AG08395 (cell line): ENCODE measurements around the gene CAB39.

Experiments
- DNase-seq: peaks from one replicate; pipeline ENCODE4 v3.0.0; 2012; ENCODE audit warnings: mixed read lengths, low spot score

Gene CAB39

DNA sequence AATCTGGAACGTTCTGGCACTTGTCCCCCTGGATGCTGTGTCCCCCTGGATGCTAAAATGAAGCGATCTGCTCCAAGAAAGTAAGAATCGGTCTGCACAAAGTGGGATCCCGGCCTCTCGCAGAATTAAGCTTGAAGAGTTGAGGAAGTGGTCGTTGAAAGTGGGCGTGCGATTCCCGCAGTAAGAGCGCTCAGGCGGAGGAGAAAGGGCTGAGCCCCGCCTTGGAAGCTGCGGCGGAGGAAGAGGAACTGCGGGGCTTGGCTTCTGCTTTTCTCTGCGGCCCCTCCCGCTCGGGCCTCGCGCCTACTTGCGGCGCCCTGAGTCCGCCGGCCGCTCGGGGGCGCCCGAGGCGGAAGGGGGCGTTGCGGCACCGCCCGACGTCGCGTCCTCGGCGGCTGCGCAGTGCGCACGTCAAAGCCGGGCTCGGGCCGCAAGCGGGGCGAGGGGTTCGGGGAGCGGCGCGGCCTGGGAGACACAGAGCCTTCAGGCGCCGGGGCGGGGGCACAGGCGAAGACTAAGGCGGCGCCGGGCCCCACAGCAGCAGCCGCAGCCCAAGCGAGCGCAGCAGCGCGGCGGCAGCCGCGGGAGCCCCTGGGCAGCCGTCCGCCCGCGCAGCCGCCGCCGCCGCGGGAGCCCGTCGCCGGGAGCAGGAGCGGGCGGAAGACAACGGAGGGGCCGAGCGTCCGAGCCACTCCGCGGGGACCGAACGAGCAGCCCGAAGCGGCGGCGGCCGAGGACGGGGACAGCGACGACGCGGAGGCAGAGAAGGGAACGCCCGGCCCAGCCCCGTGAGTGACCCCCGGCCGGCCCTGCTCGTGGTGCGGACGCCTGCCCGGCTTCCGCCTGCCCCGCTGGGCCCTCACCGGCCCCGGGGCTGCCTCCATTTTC lies at the start of gene CAB39:
TSS of gene CAB39 (plus strand) at position 400 of the 888 bp plus-strand sequence. CDS start 47,160 bp downstream, outside the sequence.
- peak; percentile 94 for DNase-seq

- no peak for DNase-seq
Measured at GRCh38 chr2:230664128-230664527, 48.5 kb upstream of the CAB39 start.

GRCh38 chr2:230664844-230665243 lies 47.8 kb upstream of the CAB39 start:
- DNase-seq = no peak

- no peak for DNase-seq
Measured at GRCh38 chr2:230665263-230665691, 47.4 kb upstream of the CAB39 start.

DNA sequence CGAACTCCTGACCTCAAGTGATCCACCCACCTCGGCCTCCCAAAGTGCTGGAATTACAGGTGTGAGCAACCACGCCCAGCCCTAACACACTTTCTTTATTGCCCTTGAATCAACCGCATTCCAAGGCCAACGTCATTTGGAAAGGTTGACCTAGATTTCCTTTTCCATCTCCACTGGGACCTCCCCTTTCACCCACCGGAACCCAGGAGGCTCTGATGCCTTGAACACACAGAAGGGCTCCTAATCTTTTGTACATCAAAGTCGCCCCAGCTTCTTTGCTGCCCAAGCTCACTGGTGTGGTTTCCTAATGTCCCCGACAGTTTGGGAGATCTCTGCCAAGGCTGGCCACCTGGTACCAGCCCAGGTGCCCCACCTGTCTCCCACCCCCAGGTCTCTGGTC lies 46.2 kb upstream of the CAB39 start:
- no peak for DNase-seq

DNA sequence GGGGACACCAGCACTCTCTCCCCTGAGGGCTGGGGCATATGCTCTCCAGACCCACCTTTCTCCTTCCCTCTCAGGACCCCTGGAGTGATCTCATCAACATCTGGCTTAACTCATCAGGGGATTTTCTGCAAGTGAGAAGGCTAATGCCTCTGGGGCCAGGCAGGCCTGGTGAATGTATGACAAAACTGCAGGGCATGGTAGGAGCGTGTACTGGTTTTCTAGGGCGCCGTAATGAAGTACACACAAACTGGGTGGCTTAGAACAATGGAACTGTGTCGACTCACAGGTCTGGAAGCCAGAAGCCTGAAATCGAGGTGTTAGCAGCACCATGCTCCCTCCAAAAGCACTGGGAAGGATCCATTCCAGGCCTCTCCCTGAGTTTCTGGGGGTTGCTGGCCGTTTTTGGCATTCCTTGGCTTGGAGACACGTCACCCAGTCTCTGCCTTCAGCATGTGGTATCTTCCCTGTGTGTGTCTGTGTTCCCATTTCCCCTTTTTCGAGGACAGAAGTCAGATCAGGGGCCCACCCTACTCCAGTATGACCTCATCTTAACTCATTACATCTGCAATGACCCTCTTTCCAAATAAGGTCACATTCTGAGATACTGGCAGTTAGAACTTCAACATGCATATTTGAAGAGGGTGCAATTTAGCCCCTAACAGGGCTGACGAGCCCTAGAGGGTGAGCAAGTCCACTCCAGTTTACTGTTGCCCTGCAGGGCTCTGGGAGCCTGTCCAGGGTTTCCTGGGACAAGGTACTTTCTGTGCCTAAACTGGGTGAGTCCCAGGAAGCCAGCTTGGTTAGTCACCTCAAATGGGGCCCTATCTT lies 45.5 kb upstream of the CAB39 start:
- no peak for DNase-seq

DNA sequence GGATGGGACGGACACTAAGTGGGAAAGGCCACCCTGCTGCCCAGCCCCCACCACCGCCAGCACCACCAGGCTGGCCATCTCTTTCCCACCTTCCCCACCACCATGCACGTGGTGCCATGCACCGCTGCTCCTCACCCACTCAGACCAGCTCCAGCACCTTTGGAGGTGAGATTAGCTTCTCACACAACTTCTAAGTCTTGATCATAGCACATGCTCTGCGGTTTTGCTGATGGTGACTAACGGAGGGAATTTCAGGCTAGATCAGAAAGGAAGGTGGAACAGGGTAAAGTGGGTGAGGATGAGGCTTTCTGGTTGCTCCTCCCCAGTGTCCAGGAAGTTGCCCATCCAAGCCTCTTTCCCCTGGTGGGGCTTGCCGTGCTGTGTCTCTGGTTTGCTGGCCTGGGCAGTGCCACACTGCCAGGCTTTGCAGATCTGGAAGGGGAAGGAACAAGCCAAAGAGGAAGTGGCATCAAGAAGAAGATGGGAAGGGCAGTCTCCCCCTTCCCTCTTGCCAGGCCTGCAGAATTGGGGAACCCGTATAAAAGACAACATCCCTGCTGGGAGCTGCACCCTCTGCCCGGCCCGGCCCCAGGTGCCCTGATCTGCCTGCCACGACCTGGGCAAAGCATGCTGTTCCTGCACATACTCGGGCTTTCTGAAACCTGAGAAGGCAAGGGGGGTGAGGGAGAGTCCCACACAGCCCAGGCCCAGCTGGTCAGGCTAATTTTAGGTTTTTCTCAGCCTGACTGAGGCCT lies 44.3 kb upstream of the CAB39 start:
- DNase-seq = no peak

GRCh38 chr2:230668939-230669303 lies 43.7 kb upstream of the CAB39 start:
- no peak for DNase-seq

- DNase-seq = no peak
Measured at GRCh38 chr2:230669386-230669950, 43.2 kb upstream of the CAB39 start.

GRCh38 chr2:230671117-230671516 lies 41.5 kb upstream of the CAB39 start:
- peak; percentile 53 for DNase-seq

GRCh38 chr2:230672836-230673235 lies 39.8 kb upstream of the CAB39 start:
- no peak for DNase-seq

DNA sequence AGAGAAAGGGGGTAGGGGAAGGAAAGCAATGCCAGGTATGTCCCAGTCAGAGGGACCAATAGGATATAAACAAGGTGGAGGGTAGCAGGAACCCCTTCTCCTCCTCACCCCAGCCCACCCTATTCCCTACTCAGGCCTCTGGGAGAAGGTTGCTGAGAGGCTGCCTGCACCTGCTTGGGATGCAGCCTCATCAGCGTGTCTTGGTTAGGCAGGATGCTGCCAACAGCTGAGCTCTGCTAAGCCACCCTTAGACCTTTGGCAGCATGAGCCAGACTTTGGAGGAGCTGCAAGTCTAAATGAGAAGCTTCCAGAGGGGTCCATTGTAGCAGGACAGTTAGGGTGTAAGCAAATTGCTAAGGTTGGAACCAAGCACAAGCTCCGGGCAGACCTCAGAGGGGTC lies 38.2 kb upstream of the CAB39 start:
- DNase-seq = no peak

- DNase-seq = no peak
Measured at GRCh38 chr2:230674966-230675672, 37.5 kb upstream of the CAB39 start.

- DNase-seq = no peak
Measured at GRCh38 chr2:230676546-230676945, 36.1 kb upstream of the CAB39 start.

DNA sequence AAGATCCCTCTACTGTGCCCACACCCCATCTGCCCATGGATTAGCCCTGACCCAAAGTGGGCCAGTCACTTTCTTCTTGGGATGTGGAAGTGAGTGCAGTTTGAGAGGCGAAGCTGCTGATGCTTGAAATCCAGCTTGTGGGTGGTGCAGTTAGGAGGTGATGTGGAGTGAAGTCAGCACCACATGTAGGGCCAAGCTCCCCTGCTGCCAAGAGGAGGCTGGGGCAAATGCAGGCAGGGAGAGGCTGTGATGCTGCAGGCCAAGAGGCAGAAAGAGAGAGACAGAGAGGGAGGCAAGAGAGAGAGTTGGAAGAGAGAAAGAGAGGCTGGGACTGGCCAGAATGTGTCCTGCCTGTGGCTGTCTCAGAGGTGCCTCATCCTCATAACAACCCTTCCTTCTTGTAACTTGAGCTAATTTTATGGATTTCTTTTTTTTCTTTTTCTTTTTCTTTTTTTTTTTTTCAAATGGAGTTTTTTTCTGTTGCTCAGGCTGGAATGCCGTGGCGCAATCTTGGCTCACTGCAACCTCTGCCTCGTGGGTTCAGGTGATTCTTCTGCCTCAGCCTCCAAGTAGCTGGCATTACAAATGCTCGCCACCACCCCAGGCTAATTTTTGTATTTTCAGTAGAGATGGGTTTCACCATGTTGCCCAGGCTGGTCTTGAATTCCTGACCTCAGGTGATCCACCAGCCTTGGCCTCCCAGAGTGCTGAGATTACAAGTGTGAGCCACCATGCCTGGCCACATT lies 35.3 kb upstream of the CAB39 start:
- no peak for DNase-seq

GRCh38 chr2:230678018-230678417 lies 34.6 kb upstream of the CAB39 start:
- DNase-seq = no peak

DNA sequence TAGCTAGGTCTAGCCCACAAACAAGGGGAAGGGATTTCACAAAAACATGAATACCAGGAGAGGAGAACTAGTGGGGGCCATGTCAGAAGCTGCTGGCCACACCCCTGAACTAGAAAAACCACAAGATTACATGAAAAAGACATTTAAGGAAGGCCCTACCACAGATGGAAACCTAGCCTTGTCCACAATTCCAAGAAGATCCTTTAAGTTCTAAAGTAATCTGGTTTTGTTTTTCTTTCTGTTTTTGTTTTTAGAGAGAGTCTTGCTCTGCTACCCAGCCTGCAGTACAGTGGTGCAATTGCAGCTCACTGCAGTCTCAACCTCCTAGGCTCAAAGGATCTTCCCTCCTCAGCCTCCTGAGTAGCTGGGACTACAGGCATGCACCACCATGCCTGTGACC lies 34.2 kb upstream of the CAB39 start:
- DNase-seq = no peak

- no peak for DNase-seq
Measured at GRCh38 chr2:230680463-230681170, 32.0 kb upstream of the CAB39 start.

GRCh38 chr2:230681171-230681545 lies 31.5 kb upstream of the CAB39 start:
- DNase-seq = no peak

- no peak for DNase-seq
Measured at GRCh38 chr2:230682546-230682945, 30.1 kb upstream of the CAB39 start.
